GM12878 (cell line): ENCODE results near the gene TRIP11. TPM values are rescaled to one million over a fixed set of nuclear protein-coding genes. Genes with fewer than 3 reads are reported as not detected.

Experiments used
- BACH1 ChIP-seq: fragments of 450-650 bp; IDR thresholded peaks from 2 replicates; pipeline ENCODE4 v1.6.1; 2017; ENCODE audit warnings: mild to moderate bottlenecking, borderline replicate concordance
- BRCA1 ChIP-seq: IDR thresholded peaks from 2 replicates; pipeline ENCODE4 v1.6.1; 2011; ENCODE audit warnings: low read depth, low read length, improper control_type of control experiment
- CEBPB ChIP-seq, 2 experiments: fragments of 150-350 bp in 1 of 2; IDR thresholded peaks; 2 replicates each; pipeline ENCODE4 v1.6.1; 2012 to 2014; ENCODE audit warnings: low read depth in 2 of 2, low read length in 2 of 2, borderline replicate concordance in 1 of 2, inconsistent platforms in 1 of 2
- DPF2 ChIP-seq: fragments of 450-650 bp; IDR thresholded peaks from 2 replicates; pipeline ENCODE4 v1.6.1; 2017; ENCODE audit warnings: mild to moderate bottlenecking
- IRF4 ChIP-seq: IDR thresholded peaks from 2 replicates; pipeline ENCODE4 v1.6.1; 2011; ENCODE audit warnings: low read depth, low read length
- NBN ChIP-seq: fragments of 450-650 bp; IDR thresholded peaks from 2 replicates; pipeline ENCODE4 v1.6.1; 2016
- POLR2AphosphoS2 ChIP-seq: IDR thresholded peaks from 2 replicates; pipeline ENCODE4 v1.6.1; 2011; ENCODE audit warnings: low read depth, mild to moderate bottlenecking, low read length, improper control_type of control experiment, moderate library complexity
- TARDBP ChIP-seq: IDR thresholded peaks from 2 replicates; pipeline ENCODE4 v1.6.1; 2016; ENCODE audit warnings: borderline replicate concordance
- ZNF274 ChIP-seq: IDR thresholded peaks from one replicate; pipeline ENCODE4 v1.8.0; 2011; ENCODE audit not compliant: insufficient read length, insufficient read depth
- ZNF622 ChIP-seq: fragments of 450-650 bp; IDR thresholded peaks from 2 replicates; pipeline ENCODE4 v1.6.1; 2017; ENCODE audit warnings: mild to moderate bottlenecking, inconsistent platforms
- ZSCAN29 ChIP-seq: fragments of 450-650 bp; IDR thresholded peaks from 2 replicates; pipeline ENCODE4 v1.6.1; 2017; ENCODE audit warnings: mild to moderate bottlenecking, moderate library complexity
- polyA plus RNA-seq, 11 experiments: library from polyadenylated mRNA; depleted of rRNA in 4 of 11; unstranded in 6 of 11; stranded (reverse) in 5 of 11; fragments of >200 nt; fragmentation: Nextera tagmentation in 4 of 11; fragmentation: Illumina TruSeq in 1 of 11; extraction: Ambion mirVana in 4 of 11; extraction: Trizol in 1 of 11; gene quantifications; 1 replicate in 1 of 11; 2 replicates in 10 of 11; pipeline versions ENCODE4 v1.2.1 to v1.2.3, GENCODE V29; 2011 to 2016; ENCODE audit warnings: inconsistent platforms in 2 of 11, missing spikeins in 2 of 11, low read depth in 1 of 11
- total RNA-seq, 4 experiments: library from RNA; depleted of rRNA in 3 of 4; stranded (reverse); fragments of >200 nt in 3 of 4; fragmentation: Illumina TruSeq in 1 of 4; extraction: Trizol in 1 of 4; gene quantifications; 2 replicates each; pipeline versions ENCODE4 v1.2.1 to v1.2.3, GENCODE V29; 2013 to 2021
- TF ChIP-seq, protein P1 (sequence below): IDR thresholded peaks from 2 replicates; pipeline ENCODE4 v1.6.1; 2011; ENCODE audit warnings: borderline replicate concordance, low read depth, mild to moderate bottlenecking, moderate library complexity, low read length; ENCODE audit not compliant: insufficient read depth, poor library complexity, severe bottlenecking
- TF ChIP-seq, protein P2 (sequence below): fragments of 450-650 bp; IDR thresholded peaks from 2 replicates; pipeline ENCODE4 v1.6.1; 2016; ENCODE audit warnings: mild to moderate bottlenecking
- TF ChIP-seq, protein P3 (sequence below): IDR thresholded peaks from 2 replicates; pipeline ENCODE4 v1.6.1; 2012; ENCODE audit warnings: low read depth, low read length, improper control_type of control experiment
- TF ChIP-seq, protein P4 (sequence below): fragments of 450-650 bp; formaldehyde crosslinking; IDR thresholded peaks from 2 replicates; pipeline ENCODE4 v1.5.0; 2022; ENCODE audit warnings: mild to moderate bottlenecking, missing genetic modification characterization
- TF ChIP-seq, protein P5 (sequence below): fragments of 450-650 bp; IDR thresholded peaks from 2 replicates; pipeline ENCODE4 v1.6.1; 2018; ENCODE audit warnings: borderline replicate concordance, mild to moderate bottlenecking; ENCODE audit not compliant: partially characterized antibody

TRIP11 gene
- total and polyA plus RNA-seq, 10 of the 15 experiments (the other 5 are each of a cell fraction or from before 2014, with no cell fraction given) = 5.3 to 46.1 (median 19.9) TPM

DNA sequence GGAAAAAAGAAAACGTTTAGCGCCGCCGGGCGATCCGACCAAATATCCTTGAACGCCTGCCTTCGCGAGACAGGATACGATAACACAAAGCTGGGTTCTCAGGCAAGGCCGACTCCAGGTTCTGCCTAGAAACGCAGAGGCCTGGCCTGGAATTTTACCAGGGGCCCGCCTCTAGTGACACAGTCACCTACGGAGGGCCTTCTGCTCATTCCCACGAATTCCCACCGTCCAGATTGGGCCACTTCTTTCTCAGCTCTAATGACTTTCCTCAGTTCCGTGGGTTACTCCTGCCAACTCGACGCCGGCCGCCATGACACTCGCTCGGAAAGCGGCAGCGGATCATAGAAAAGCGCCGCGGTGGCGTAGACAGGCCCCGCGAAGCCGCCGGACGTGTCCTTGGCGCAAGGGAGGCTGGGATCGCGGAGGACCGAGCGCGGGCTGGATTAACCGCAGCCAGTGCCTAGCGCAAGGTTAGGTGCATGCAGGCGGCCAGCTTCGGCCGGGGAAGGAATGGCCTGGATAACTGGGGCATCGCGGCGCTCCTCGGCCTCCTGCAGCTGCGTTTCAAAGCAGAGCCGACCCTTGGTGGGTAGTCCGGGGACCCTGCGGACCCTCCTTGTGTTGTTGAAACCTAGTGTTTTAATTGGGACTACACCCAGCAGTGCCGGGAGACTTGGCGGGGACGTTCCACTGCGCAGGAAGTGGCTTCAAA, at the start of gene TRIP11 (continued):
- TF ChIP-seq, protein P1, sequence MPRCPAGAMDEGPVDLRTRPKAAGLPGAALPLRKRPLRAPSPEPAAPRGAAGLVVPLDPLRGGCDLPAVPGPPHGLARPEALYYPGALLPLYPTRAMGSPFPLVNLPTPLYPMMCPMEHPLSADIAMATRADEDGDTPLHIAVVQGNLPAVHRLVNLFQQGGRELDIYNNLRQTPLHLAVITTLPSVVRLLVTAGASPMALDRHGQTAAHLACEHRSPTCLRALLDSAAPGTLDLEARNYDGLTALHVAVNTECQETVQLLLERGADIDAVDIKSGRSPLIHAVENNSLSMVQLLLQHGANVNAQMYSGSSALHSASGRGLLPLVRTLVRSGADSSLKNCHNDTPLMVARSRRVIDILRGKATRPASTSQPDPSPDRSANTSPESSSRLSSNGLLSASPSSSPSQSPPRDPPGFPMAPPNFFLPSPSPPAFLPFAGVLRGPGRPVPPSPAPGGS = no peak
- TF ChIP-seq ZNF274 (no peak), BRCA1 (no peak), DPF2 (peak; percentile 56), TARDBP (0 out of 2 replicates have a peak, but pooled peaks have one; percentile 18), ZNF622 (no peak), BACH1 (no peak; the same call in 1 of the 2 replicates), CEBPB (IDR thresholded peaks at IDR 0.05; ENCODE audit: borderline replicate concordance in 1 of 2, low read depth in 2 of 2, low read length in 2 of 2) (0 out of 4 replicates have a peak, but pooled peaks of 1 of the 2 experiments have one; percentile 19), IRF4 (0 out of 2 replicates have a peak, but pooled peaks have one; percentile 20), POLR2AphosphoS2 (peak; percentile 66; the same call in 1 of the 2 replicates), NBN (peak; percentile 85; the same call in 1 of the 2 replicates), ZSCAN29 (no peak)
- TF ChIP-seq, protein P2, sequence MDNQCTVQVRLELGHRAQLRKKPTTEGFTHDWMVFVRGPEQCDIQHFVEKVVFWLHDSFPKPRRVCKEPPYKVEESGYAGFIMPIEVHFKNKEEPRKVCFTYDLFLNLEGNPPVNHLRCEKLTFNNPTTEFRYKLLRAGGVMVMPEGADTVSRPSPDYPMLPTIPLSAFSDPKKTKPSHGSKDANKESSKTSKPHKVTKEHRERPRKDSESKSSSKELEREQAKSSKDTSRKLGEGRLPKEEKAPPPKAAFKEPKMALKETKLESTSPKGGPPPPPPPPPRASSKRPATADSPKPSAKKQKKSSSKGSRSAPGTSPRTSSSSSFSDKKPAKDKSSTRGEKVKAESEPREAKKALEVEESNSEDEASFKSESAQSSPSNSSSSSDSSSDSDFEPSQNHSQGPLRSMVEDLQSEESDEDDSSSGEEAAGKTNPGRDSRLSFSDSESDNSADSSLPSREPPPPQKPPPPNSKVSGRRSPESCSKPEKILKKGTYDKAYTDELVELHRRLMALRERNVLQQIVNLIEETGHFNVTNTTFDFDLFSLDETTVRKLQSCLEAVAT = peak; percentile 76; the same call in 1 of the 2 replicates
- TF ChIP-seq, protein P3, sequence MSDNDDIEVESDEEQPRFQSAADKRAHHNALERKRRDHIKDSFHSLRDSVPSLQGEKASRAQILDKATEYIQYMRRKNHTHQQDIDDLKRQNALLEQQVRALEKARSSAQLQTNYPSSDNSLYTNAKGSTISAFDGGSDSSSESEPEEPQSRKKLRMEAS = no peak; the same call in 1 of the 2 replicates
- TF ChIP-seq, protein P4, sequence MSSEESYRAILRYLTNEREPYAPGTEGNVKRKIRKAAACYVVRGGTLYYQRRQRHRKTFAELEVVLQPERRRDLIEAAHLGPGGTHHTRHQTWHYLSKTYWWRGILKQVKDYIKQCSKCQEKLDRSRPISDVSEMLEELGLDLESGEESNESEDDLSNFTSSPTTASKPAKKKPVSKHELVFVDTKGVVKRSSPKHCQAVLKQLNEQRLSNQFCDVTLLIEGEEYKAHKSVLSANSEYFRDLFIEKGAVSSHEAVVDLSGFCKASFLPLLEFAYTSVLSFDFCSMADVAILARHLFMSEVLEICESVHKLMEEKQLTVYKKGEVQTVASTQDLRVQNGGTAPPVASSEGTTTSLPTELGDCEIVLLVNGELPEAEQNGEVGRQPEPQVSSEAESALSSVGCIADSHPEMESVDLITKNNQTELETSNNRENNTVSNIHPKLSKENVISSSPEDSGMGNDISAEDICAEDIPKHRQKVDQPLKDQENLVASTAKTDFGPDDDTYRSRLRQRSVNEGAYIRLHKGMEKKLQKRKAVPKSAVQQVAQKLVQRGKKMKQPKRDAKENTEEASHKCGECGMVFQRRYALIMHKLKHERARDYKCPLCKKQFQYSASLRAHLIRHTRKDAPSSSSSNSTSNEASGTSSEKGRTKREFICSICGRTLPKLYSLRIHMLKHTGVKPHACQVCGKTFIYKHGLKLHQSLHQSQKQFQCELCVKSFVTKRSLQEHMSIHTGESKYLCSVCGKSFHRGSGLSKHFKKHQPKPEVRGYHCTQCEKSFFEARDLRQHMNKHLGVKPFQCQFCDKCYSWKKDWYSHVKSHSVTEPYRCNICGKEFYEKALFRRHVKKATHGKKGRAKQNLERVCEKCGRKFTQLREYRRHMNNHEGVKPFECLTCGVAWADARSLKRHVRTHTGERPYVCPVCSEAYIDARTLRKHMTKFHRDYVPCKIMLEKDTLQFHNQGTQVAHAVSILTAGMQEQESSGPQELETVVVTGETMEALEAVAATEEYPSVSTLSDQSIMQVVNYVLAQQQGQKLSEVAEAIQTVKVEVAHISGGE = no peak
- TF ChIP-seq, protein P5, sequence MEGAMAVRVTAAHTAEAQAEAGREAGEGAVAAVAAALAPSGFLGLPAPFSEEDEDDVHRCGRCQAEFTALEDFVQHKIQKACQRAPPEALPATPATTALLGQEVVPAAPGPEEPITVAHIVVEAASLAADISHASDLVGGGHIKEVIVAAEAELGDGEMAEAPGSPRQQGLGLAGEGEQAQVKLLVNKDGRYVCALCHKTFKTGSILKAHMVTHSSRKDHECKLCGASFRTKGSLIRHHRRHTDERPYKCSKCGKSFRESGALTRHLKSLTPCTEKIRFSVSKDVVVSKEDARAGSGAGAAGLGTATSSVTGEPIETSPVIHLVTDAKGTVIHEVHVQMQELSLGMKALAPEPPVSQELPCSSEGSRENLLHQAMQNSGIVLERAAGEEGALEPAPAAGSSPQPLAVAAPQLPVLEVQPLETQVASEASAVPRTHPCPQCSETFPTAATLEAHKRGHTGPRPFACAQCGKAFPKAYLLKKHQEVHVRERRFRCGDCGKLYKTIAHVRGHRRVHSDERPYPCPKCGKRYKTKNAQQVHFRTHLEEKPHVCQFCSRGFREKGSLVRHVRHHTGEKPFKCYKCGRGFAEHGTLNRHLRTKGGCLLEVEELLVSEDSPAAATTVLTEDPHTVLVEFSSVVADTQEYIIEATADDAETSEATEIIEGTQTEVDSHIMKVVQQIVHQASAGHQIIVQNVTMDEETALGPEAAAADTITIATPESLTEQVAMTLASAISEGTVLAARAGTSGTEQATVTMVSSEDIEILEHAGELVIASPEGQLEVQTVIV = peak; percentile 23
